Measurements from ENCODE around the gene BRD2. TPM values are rescaled to one million over a fixed set of nuclear protein-coding genes. Genes with fewer than 3 reads are reported as not detected.

The BRD2 gene
- total RNA-seq, 1 experiment from 2014 or later: 252 TPM

DNA sequence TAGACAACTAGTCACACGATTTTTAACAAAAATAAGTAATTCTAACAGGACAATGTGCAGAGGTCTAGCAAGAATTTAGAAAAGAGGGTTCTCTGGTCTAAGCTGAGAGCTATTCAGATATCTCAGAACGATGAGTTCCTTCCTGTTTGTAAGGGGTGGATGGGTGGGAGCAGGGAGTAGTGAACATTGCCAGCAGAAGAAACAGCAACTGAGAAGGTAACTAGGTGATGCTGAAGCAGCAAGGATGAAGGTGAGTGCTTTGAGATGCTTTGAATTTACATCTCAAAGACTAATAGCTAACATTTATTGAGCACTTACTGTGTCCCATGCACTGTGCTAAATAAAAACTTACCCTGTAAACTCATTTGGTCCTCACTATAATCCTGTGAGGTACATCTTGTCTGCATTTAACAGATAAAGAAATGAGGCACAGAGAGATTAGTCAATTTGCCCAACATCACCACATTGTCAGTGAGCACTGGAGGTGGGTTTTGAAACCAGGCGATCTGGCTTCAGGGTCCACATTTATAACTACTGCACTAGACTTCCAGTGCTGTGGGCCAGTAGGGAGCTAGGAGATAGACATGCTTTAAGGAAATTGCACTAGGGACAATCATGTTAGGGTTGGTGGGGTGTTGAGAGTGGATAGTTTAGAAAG lies 15.7 kb downstream of the BRD2 start:
- Histone ChIP-seq H3T11ph (ENCODE audit: low read length) (no peak overlapping the region), H2BK5ac (ENCODE audit: insufficient read length, low read length) (no peak overlapping the region), H3K23ac (ENCODE audit: insufficient read length, low read depth, low read length) (no peak overlapping the region), H4K5ac (ENCODE audit: insufficient read length, low read depth, low read length) (no peak overlapping the region), H3K27ac (ENCODE audit: insufficient read length, low read depth, low read length) (no peak overlapping the region), H2BK12ac (ENCODE audit: insufficient read length, low read depth, low read length) (no peak overlapping the region), H3K9me3 (ENCODE audit: control insufficient read depth, low read depth, low read length) (no peaks in the 10 kb centered on the region), H2BK15ac (ENCODE audit: low read depth, low read length) (no peak overlapping the region), H2AK5ac (ENCODE audit: insufficient read length, low read length) (no peak overlapping the region), H3K14ac (ENCODE audit: insufficient read depth, low read length) (no peak overlapping the region), H3K4ac (ENCODE audit: low read depth, low read length) (no peak overlapping the region), H2BK120ac (ENCODE audit: low read depth, low read length, poor library complexity, severe bottlenecking) (no peak overlapping the region), H3K27me3 (ENCODE audit: insufficient read depth, low read length) (no peaks in the 10 kb centered on the region), H3K56ac (ENCODE audit: insufficient read length, low read depth, low read length) (no peak overlapping the region), H3K4me2 (ENCODE audit: insufficient read depth, insufficient read length, low read length) (no peak overlapping the region), H3K4me1 (ENCODE audit: insufficient read depth, low read length) (peaks cover 4% of the 10 kb centered on the region; the same call in 1 of the 2 replicates), H4K91ac (ENCODE audit: insufficient read length, low read depth, low read length) (no peak overlapping the region), H3K18ac (ENCODE audit: insufficient read length, low read depth, low read length) (no peak overlapping the region), H4K20me1 (ENCODE audit: control insufficient read depth, insufficient read depth, insufficient read length) (no peaks in the 10 kb centered on the region), H2BK20ac (ENCODE audit: low read depth, low read length, poor library complexity, severe bottlenecking) (no peak overlapping the region), H3K23me2 (ENCODE audit: insufficient read length, low read depth, low read length, poor library complexity, severe bottlenecking) (no peaks in the 10 kb centered on the region), H2AFZ (ENCODE audit: low read length) (no peak overlapping the region), H3K9ac (ENCODE audit: extremely low read depth, insufficient read length, low read length) (no peak overlapping the region), H3K79me1 (ENCODE audit: insufficient read depth, low read depth, low read length, poor library complexity, severe bottlenecking) (no peaks in the 10 kb centered on the region), H4K8ac (replicated peaks; ENCODE audit: insufficient read length, low read depth, low read length) (no peak overlapping the region), H3K79me2 (ENCODE audit: insufficient read depth, low read length) (no peaks in the 10 kb centered on the region)
- WGBS (ENCODE audit: extremely low coverage, insufficient read length, low lambda C conversion rate): no CpG with 5 or more reads among the region's 3 CpGs
- Mint-ChIP-seq H3K36me3 (ENCODE audit: insufficient read depth in 1 of 3, low read depth in 3 of 3) (peaks cover 24 to 32% (median 26%) of the 10 kb centered on the region in 3 experiments; a peak in 6 of 7 replicates), H3K9me3 (no peaks in the 10 kb centered on the region), H3K4me1 (peaks cover 12 to 30% of the 10 kb centered on the region in 2 experiments), H3K27ac (peak overlapping the region in 1 of 3 experiments; percentile 87; a peak in 3 of 7 replicates), H3K27me3 (ENCODE audit: low read depth) (peaks cover 6% of the 10 kb centered on the region), H3K4me3 (peak overlapping the region in 1 of 2 experiments; percentile 36; a peak in 2 of 5 replicates)
- TF ChIP-seq, protein P1, sequence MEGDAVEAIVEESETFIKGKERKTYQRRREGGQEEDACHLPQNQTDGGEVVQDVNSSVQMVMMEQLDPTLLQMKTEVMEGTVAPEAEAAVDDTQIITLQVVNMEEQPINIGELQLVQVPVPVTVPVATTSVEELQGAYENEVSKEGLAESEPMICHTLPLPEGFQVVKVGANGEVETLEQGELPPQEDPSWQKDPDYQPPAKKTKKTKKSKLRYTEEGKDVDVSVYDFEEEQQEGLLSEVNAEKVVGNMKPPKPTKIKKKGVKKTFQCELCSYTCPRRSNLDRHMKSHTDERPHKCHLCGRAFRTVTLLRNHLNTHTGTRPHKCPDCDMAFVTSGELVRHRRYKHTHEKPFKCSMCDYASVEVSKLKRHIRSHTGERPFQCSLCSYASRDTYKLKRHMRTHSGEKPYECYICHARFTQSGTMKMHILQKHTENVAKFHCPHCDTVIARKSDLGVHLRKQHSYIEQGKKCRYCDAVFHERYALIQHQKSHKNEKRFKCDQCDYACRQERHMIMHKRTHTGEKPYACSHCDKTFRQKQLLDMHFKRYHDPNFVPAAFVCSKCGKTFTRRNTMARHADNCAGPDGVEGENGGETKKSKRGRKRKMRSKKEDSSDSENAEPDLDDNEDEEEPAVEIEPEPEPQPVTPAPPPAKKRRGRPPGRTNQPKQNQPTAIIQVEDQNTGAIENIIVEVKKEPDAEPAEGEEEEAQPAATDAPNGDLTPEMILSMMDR (conservative IDR thresholded peaks at IDR 0.05): no peak
- no peak for DNase-seq
